ENCODE data around the gene MACO1.
"Not testable (repeated sequence)": the region's sequence is repeated elsewhere in the genome, so short reads cannot be mapped to it uniquely, and the experiment has no call there.

GRCh38 chr1:25444604-25445003 lies 13.9 kb downstream of the MACO1 start:
- TF ChIP-seq CTCF (IDR thresholded peaks at IDR 0.05 in 4 of 5, conservative IDR thresholded peaks at IDR 0.05 in 1 of 5); POLR2A (IDR thresholded peaks at IDR 0.05): not testable (repeated sequence)

All from gastrocnemius medialis (tissue), 4 donors.